H1 (cell line): ENCODE results near the gene ABL1. TPM values are rescaled to one million over a fixed set of nuclear protein-coding genes. Genes with fewer than 3 reads are reported as not detected.

ENCODE experiments used
- CHD7 ChIP-seq: fragments of 300-600 bp; sonication (generic); IDR thresholded peaks from 2 replicates; pipeline ENCODE4 v1.7.1; 2012; ENCODE audit warnings: low read length, moderate library complexity, mild to moderate bottlenecking, inconsistent platforms; ENCODE audit not compliant: insufficient replicate concordance
- polyA plus RNA-seq, 7 experiments: library from polyadenylated mRNA; depleted of rRNA in 3 of 7; stranded (reverse) in 5 of 7; unstranded in 2 of 7; fragments of >200 nt in 5 of 7; fragments of 200-250 nt in 2 of 7; gene quantifications; 1 replicate in 5 of 7; 2 replicates in 1 of 7; 4 replicates in 1 of 7; pipeline versions ENCODE4 v1.2.1 to v1.2.3, GENCODE V29; 2011 to 2013; ENCODE audit warnings: missing spikeins in 2 of 7, mixed read lengths in 2 of 7
- total RNA-seq: library from RNA; stranded (reverse); fragmentation: NEBNext Ultra II Directional; extraction: Animal tissue kit (Norgen Biotek cat#: 25700); gene quantifications from 2 replicates; pipeline ENCODE4 v1.2.1, GENCODE V29; 2021

Gene ABL1
- total and polyA plus RNA-seq, 2 of the 8 experiments (the other 6 are each of a cell fraction or from before 2014, with no cell fraction given) = 35.3 to 104 TPM

- no peak for TF ChIP-seq CHD7
Observed at GRCh38 chr9:130791303-130791894, 43.7 kb upstream of the ABL1 start (continued).
